8988T (cell line): ENCODE measurements around the gene TNFAIP3.

Experiments used
- DNase-seq: peaks from one replicate; pipeline ENCODE4 v3.0.0; 2011

The TNFAIP3 gene

DNA sequence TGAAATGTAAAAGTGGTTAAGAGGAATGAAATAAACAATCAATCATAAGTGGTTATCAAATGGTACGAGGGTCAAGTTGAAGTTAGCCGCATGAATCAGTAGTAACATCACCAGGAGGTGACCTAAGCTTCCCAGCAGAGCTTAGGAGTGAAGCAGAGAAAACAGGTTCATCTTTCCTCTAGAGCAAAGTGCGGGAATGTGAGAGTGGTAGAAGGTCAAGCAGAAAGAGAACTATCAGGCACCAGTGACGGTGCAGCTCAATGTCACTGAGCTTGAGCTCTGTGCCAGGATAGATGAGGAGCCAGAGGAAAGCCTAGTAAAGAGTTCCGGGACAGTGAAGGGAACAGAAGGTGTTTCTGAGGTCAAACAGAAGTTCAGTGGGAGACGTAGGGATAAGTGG lies 20.8 kb upstream of the TNFAIP3 start:
- no peak for DNase-seq

GRCh38 chr6:137846772-137847313 lies 20.2 kb upstream of the TNFAIP3 start:
- no peak for DNase-seq

DNA sequence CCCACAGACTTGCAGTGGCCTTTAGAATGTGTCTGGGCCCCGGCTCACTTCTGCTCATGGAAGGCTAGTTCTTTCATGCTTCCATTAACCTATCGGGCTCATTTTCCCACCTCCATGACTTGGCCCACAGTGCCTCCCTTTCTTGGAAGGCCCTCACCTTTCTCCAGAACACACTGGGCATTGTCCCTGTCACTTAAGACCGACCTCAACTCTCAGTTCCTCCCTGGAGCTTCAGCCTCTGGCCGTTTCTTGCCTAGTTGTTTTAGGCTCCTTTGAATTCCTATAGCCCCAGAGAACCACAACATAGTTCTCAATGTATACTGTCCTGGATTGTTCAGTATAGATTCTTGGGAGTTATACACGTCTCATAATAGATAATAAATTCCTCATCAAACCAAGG lies 19.3 kb upstream of the TNFAIP3 start:
- no peak for DNase-seq

DNA sequence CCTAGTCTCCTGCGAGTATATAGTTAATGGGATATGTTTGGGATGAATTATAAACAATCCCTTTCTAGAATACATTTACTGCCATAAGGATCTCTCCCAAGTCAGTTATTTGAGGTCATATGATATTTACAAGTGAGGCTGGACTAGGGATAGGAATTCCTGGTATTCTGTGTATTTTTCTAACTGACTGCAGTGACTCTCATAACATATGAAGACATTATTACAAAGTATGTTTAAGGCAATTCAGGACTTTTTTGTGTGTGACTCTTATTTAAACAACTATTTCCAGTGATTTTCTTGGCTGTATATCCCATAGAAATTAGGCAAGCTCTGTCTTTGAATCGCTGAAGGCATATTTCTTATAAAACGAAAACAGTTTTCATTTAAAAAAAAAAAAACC lies 18.4 kb upstream of the TNFAIP3 start:
- DNase-seq: no peak

DNA sequence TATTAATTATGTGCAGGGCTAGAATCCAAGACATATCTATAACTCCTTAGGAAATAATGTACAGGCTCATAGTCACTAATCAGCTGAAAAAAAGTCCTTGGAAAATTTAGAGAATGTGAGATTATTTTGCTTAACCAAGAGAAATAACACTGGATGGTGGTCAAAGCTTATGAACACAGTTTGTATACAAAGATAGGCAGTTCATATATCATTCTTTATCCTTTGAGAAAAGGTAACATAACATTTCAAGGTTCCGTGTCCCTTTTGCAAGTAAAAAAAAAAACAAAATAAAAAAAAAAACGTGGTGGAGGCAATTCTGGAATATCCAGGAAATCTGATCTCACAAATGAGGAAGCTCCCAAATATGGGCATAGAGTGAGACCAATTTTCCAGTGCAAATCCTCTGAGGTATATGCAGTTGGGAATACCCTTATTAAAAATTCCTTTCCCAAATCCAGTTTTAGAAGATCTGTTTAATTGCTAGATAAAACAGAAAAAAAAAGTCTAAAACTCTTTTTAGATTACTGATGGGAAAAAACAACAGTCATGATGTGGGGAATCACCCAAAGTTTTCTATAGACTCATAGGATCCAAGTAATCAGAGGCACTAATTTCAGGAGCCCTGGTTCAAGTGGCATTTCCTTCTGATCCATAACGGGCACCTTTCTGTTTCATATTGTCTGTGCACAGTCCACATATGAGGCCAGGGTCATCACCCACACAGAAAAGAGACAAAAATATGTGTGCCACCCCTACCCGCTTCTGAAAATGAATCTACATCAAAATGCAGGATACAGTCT lies 17.7 kb upstream of the TNFAIP3 start:
- DNase-seq: no peak

GRCh38 chr6:137849981-137850714 lies 16.9 kb upstream of the TNFAIP3 start:
- DNase-seq: no peak

GRCh38 chr6:137850816-137851602 lies 16.1 kb upstream of the TNFAIP3 start:
- no peak for DNase-seq

- no peak for DNase-seq
Observed at GRCh38 chr6:137851669-137852068, 15.4 kb upstream of the TNFAIP3 start.

GRCh38 chr6:137852346-137852745 lies 14.7 kb upstream of the TNFAIP3 start:
- no peak for DNase-seq

DNA sequence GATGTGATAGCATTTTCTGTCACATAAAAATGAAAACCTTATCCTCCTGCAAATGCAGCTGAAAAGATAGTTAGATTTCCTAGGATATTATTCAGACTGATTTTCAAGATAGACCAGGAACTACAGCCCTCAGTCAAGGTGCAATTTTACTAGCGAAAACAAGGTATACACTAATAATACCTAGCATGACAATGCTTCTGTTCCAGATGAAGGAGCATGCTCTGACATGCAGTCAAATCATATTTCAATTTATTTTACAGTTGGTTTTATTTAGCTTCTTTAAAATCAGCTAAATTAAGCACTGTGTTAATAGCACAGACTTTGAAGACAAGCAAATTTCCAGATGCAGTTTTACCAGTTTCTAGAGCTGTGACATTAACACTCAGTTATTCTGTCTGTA lies 14.2 kb upstream of the TNFAIP3 start:
- no peak for DNase-seq

- no peak for DNase-seq
Observed at GRCh38 chr6:137853569-137854213, 13.4 kb upstream of the TNFAIP3 start.

GRCh38 chr6:137856138-137856898 lies 10.7 kb upstream of the TNFAIP3 start:
- no peak for DNase-seq

- no peak for DNase-seq
Observed at GRCh38 chr6:137859025-137859424, 8.0 kb upstream of the TNFAIP3 start.

DNA sequence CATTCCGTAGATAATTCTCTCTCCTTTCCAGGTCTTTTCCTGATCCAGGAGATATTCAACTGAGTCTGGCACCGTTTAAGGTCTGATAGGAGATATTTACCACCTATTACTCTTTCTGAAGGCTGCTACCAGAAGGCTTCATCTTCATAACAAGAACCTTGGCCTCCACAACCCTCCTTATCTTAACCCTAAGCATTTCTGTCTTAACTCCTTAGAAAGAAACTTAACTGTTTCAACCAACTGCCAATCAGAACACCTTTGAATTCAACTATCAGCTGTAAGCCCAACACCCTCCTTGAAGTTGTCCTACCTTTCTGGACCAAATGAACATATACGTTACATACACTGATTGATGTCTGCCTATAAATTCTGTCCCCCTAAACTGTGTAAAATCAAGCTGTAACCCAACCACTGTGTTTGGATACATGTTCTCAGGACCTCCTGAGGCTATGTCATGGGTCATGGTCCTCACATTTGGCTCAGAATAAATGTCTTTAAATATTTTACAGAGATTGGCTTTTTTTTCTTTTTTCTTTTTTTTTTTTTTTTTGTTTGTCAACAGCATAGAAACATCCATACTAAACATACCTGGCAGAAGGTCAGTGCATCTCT lies 6.6 kb upstream of the TNFAIP3 start:
- no peak for DNase-seq

DNA sequence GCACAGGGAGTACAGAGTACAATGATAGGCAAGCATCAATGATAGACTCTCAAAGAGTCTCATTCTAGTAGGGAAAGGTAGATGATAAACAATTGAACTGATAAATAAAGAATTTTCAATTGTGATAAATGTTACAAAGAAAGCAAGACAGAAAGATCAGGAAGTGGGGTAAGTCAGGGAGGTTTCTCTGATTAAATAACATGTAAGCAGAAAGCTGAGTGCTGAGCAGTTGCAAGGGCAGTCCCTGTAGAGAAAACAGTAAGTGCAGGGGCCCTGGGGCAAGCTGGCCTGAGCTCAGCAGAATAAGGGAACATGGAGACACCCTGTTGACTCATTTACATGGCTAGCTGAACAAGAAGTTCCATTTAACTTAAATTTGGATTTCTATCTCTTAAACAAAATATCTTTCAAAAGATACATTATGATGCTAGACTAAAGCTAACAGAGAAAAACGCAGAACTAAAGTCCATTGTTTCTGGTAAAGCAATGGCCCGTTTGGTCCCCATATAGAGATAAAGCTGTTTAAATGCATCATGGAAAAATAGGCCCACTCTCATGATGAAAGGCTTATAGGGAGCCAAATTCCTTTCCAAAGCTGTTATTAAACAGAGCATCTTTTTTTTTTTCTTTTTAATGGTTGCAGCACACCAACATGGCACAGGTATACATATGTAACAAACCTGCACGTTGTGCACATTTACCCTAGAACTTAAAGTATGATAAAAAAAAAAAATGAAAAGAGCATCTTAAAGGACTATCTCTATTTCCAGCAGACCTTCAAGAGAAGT lies 5.3 kb upstream of the TNFAIP3 start:
- DNase-seq: no peak

GRCh38 chr6:137862419-137863090 lies 4.5 kb upstream of the TNFAIP3 start:
- DNase-seq: no peak

GRCh38 chr6:137863091-137863797 lies 3.8 kb upstream of the TNFAIP3 start:
- no peak for DNase-seq

GRCh38 chr6:137864812-137865508 lies 2.1 kb upstream of the TNFAIP3 start:
- DNase-seq: no peak
